ENCODE data around the gene AUTS2.

Gene AUTS2

GRCh38 chr7:69661342-69661741, 63.1 kb downstream of the AUTS2 start:
- DNase-seq: no peak

DNA sequence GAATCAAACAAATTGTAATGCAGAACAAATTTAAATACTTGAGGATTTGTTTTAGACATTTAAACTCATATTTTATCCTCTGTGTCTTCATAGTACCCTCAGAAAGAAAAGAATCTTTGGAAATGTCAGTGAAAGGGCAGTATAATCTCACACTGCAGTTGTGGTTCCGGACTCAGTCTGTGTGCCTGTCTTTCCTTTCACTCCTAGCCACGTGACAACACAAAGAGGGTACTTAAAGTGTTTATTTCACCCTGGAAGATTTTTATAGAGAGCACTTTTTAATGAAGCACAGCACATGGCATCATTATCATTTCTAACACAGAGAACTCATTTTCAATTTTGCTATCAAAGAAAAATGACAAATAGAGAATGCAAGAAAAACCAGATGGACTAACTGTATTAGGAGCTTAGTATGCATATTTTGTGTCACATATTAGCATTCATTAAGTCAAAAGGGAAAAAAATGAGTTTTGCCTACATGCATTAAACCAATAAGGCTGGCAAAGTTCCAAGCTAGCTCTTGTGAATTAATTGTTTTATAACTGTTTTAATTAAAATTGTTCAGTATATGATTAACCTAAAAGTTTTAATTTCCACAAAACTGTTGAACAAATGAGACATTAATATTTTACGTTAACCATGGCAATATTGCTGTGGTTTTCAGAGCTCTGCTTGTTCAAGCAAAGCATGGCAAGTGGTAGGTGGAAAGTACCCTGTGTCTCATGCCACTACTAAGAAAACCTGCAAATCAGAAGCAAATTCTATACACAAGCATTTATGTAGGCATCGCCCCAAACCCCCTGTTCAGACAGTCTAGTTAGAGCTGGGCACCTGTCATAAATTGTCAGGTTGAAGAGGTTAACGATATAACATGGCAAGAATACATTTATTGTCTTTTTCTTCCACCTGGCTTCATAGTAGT, 65.9 kb downstream of the AUTS2 start:
- DNase-seq: no peak

- DNase-seq: no peak
Measured at GRCh38 chr7:69665369-69665768, 67.1 kb downstream of the AUTS2 start.

- no peak for DNase-seq
Measured at GRCh38 chr7:69668339-69668870, 70.1 kb downstream of the AUTS2 start.

DNA sequence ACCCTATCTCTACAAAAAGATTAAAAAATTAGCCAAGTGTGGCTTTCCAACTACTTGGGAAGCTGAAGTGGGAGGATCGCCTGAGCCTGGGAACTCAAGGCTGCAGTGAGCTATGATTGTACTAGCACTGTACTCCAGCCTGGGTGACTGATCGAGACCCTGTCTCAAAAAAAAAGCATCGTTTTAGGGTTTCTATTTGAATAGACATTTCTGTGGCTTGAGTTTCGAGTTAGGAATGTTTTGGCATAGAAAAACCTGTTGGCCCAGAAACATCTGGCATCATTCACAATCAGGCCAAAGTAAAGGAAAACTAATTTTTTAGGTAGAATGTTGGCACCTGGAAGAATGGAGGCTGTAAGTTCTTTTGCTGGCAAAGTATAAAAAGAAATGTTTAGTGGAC, 72.4 kb downstream of the AUTS2 start:
- no peak for DNase-seq

DNA sequence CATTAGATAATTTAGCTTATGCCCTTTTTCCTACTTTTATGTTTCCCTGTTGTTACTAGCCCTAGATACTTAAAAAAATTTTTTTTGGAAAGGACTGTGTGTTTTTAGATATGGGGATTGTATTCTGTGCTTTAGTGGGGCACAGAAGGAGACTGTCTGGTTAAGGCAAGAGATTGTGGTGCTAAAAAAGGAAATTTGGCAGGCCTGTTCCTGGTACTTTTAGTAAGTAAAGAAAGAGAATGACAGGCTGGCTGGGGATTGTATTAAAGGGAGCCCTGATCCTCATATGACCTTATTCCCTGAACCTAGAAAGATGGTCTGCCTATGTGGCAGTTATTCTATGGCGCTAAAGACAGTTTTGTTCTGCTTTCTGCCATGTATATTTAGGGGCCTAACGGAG, 74.8 kb downstream of the AUTS2 start:
- no peak for DNase-seq

GRCh38 chr7:69674701-69675182, 76.5 kb downstream of the AUTS2 start:
- DNase-seq: no peak

DNA sequence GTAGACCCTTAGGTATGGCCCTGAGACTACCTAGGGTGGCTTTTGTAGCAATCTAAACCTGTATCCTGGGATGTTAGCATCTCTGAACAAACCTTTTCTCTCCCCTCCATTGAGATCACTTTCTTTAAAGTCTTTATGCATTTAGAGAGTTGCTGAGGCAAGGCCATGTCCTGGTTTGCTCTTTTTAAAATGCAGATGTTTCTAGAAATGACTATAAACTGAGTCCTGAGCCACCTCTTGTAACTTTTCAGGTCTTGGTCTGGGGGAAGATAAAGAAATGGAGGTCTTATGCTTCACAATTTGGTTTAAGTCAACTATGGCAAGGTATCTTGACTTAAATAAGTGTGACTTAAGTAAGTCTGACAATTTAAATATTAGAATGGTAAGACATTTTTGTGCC, 78.0 kb downstream of the AUTS2 start:
- DNase-seq: no peak

DNA sequence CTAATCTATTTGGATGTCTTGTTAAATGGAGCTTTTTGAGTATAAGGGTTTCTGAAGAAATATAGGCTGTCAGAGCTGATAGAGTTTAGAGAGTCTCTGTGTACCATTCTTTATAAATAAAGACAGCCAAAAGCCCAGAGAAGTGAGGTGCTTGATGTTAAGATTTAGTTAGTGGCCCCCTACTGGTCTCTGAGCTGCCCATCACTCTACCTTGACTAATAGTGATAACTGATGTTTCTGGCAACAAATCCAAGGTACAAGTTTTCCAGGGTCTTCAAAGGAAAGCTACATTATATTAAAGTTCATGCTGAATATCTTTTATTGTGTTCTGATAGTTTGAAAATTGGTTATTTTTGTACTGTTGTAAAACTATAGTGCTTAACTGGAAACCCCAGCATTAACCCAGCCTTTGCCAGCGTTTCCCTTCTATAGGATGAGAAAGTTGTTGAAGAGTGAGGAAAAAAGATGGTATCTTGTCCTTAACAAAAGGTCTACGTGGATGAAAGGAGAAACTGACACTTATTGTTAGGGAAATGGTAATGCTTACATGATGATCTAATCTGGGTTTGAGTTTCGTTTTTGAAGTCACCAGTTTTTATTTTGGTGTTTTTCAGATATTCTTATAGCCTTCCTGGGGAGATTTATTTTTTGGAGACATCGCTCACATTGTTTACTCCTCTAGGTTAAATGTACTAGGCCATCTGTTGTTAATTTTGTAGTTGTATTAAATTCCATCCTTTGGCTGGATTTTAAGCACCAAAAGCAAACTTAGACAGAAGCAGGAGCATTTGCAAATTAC, 79.0 kb downstream of the AUTS2 start:
- DNase-seq: no peak

- DNase-seq: no peak
Measured at GRCh38 chr7:69677881-69678493, 79.7 kb downstream of the AUTS2 start.

DNA sequence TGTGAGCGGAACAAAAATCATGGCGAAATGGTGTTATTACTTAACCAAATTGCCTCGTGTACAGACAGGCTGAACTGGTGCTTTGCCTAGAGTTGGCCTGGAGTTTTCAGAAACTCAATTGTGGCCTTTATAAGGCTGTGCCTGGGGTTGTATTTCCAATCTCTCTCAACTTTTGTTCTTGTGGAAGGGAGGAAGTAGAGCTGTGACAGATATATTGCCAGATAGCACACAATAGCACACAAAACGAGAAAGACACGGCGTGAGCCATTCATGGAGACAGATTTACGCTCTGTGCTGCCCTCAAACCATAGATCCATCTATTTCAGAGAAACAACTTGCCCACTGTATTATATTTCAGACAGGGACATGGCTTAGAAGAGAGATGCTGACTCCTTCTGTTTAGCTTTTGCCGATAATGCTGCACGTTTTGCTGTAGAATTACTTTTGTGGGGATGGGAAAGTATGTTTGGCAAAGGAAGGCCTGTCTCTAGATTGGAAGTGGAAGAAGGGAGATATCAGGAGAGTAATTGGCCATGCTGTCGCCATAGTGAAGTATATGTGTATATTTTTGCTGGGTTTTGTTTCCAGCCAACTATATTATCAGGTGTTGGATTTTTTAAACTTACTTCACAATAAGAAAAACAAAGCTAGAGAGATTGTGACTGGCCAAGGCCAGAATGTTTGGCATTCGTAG, 80.4 kb downstream of the AUTS2 start:
- no peak for DNase-seq

DNA sequence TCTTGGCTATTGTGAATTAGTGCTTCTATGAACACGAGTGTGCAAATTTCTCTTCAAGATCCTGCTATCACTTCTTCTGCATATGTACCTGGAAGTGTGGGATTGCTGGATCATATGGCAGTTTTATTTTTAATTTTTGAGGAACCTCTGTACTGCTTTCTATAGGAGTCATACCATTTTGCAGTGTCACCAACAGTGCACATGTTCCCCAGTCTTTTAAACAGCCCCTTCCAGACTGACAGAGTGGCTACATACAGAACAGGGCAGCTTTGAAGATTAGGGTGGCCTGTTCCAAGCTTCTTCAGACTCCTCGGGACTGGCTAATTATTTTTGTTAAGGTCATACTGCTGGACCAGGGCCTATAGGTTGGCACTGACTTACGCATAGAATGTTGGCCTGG, 82.9 kb downstream of the AUTS2 start:
- DNase-seq: no peak

DNA sequence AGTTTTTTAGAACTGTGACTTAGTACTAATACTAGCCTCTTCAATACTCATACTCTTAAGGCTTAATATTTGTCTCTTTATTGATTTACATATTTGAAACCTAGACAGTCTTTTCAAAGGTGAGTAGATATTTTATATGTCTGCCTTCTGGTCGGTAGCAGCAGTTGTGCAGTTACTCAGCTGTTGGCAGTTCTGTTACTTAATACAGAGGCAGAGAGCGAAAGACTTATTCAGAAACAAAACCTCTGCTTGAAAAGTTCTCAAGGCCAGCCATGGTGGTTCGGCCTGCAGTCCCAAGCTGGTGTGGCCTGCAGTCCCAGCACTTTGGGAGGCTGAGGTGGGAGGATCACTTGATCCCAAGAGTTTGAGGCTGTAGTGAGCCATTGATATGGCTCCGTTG, 84.2 kb downstream of the AUTS2 start:
- no peak for DNase-seq

GRCh38 chr7:69683002-69683401, 84.7 kb downstream of the AUTS2 start:
- DNase-seq: no peak

DNA sequence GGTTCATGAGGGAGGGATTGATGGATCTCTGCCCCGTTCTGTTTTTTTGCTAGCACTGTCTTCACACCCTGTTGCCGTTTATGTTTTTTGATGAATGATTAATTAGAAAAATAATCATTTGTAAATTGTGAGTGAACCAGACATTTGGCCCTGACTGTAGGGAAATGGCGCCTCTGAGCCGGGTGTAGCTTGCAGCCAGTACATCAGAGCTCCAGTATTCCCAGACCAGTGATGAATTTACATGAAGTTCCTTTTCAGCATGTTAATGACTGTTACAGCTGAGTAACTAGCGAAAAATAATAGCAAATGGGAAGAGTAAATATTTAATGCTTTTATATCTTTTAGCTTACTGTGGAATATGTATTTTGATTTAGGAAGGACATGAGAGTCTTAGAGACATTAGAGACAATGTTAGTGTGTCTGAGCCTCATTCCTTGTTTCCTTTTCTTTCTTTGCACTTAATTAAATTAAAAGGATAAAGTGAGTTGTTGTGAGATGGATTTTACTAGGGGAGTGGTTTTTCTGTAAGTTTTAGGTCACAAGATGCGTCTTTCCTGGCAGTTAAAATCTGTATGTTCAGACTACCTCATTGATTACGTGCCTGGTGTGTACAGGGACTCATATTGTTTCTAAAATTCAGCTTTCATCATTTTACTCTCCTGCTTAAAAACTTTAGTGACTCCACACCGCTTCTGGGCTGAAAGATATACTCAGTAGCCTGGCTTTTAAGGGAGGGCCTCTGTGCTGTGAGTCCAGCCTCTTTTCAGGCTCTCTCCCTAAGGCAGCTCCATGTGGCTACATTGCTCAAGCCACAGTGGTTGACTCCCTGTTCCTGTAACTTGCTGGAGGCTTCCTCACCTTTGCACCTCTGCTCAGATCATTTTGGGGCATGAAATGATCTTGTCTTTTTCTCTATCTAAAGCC, 86.4 kb downstream of the AUTS2 start:
- no peak for DNase-seq

DNA sequence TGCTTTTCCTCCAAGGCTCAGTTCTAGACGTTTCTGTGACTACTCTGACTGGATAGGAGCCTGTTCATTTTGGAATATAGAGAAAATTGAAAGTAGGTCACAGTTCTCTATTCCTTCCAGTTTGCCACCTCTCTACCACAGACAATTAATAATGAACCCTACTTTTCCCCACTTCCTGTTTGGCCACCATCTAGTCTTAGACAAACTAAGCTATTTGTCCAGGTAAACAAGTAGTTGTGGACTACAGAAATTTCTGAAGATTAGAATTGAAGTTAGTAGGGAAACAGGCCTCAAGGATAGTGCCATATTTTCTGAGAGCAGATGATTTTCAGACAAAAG, 87.0 kb downstream of the AUTS2 start:
- no peak for DNase-seq

GRCh38 chr7:69686366-69686765, 88.1 kb downstream of the AUTS2 start:
- DNase-seq: no peak

DNA sequence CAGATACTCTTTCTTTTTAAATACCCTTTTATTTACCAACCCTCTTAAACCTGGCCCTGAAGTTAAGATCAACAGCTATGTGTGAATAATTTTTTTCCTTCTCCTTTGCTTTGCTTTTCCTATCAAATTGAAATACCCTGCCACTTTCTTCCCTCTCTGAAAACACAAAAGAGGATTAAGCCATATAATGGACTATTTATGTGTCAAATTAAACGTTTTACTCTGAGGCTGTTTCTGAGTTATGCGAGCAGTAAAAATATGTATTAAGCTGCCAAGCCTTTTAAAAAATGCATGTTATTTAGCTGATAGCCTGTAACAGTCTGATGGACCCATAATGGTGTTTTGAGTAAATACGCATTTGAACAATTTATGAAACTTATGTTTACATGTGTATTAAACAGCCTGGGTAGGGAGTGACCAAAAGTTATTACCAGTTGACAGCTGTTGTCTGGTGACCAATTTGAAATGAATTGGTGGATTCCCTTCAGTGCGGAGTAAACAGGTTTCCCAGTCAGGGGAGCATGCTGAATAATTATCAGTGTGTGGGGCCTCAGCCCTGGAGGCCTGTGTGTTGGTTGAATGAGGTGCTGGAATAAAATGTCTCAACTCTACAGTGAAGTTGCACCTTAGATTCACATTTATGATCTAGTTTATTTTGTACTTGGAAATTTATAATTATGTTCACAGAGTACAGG, 89.6 kb downstream of the AUTS2 start:
- no peak for DNase-seq

DNA sequence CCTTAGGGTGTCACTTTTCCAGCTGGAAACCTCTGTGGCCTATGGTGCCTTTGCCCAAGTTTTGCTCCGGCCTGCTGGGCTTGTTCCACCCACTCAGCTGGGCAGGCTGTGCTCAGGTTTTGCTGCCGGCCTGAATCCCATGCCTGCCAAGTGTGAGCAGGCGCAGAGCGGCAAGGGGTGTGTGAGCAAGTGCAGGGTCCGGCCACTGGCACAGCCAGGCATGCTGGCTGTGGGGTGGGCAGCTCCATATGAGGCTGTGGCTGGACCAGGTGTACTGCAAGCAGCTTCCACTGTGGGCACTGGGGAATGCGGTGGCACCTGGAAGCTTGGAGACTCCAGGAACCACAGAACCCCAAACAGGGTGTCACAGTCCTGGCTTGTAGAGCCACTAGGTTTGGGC, 92.1 kb downstream of the AUTS2 start:
- no peak for DNase-seq

DNA sequence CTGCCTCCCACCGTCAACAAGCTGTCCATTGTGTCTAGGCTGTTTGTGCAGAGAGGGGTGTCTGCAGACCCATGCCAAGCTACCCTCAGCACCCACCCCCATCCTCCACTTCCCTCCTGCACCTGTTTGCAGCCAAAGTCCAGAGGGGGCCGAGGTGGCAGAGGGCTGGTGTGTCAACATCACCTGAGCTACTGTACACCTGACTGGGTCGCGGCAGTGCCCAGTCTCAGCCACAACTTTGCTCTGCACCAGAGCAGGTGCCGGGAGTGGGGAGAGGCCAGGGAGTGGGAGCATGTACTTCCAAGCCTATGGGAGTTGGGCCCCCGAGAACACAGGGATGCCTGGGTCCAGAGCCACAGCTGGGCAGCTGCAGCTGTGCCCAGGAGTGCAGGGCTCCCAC, 93.1 kb downstream of the AUTS2 start:
- DNase-seq: no peak

GRCh38 chr7:69691734-69692133, 93.5 kb downstream of the AUTS2 start:
- no peak for DNase-seq

Data from SIG-M5 (cell line).